CD14-positive monocyte (primary cell): ENCODE measurements around the gene CSRNP3. TPM values are rescaled to one million over a fixed set of nuclear protein-coding genes. Genes with fewer than 3 reads are reported as not detected.
"Not testable (repeated sequence)": the region's sequence is repeated elsewhere in the genome, so short reads cannot be mapped to it uniquely, and the experiment has no call there.

ENCODE experiments used
- DNase-seq, 3 donors: peaks; one replicate each; pipeline ENCODE4 v3.0.0-alpha.2; 2011 to 2022
- H2AFZ ChIP-seq: 2 replicates; pipeline ENCODE4 v1.6.0; 2012; ENCODE audit warnings: mild to moderate bottlenecking, low read depth, low read length, inconsistent platforms; ENCODE audit not compliant: insufficient read depth, poor library complexity, severe bottlenecking
- H3K27ac ChIP-seq, 2 donors: 1 replicate in 1 of 2; 2 replicates in 1 of 2; pipeline ENCODE4 v1.5.1; 2012 to 2013; ENCODE audit warnings: low read length in 2 of 2, control low read depth in 1 of 2, inconsistent platforms in 1 of 2, low read depth in 1 of 2, mild to moderate bottlenecking in 1 of 2
- H3K27me3 ChIP-seq, 2 donors: one replicate each; pipeline versions ENCODE4 v1.6.0 to v1.6.1; 2011 to 2013; ENCODE audit warnings: low read length in 2 of 2; ENCODE audit not compliant: control insufficient read depth in 2 of 2, insufficient read depth in 2 of 2
- H3K36me3 ChIP-seq, 2 donors: replicated peaks in 1 of 2; 1 replicate in 1 of 2; 2 replicates in 1 of 2; pipeline versions ENCODE4 v1.5.1 to v1.6.1; 2012 to 2013; ENCODE audit warnings: low read length in 2 of 2, control low read depth in 1 of 2, inconsistent platforms in 1 of 2, mild to moderate bottlenecking in 1 of 2; ENCODE audit not compliant: insufficient read depth in 2 of 2, control insufficient read depth in 1 of 2
- H3K4me1 ChIP-seq, 2 donors: 1 replicate in 1 of 2; 2 replicates in 1 of 2; pipeline versions ENCODE4 v1.5.1 to v1.6.1; 2012 to 2013; ENCODE audit warnings: low read length in 2 of 2, control low read depth in 1 of 2, inconsistent platforms in 1 of 2, mild to moderate bottlenecking in 1 of 2, moderate library complexity in 1 of 2; ENCODE audit not compliant: insufficient read depth in 2 of 2, control insufficient read depth in 1 of 2
- H3K4me2 ChIP-seq: replicated peaks from 2 replicates; pipeline ENCODE3; 2012; ENCODE audit warnings: low read length, moderate library complexity, mild to moderate bottlenecking; ENCODE audit not compliant: poor library complexity, severe bottlenecking; ENCODE audit errors: extremely low read depth
- H3K4me3 ChIP-seq, 3 experiments: fragments of 200-600 bp in 1 of 3; sonication (generic) in 1 of 3; replicated peaks in 1 of 3; 1 replicate in 2 of 3; 2 replicates in 1 of 3; pipeline ENCODE4 v1.5.1; 2011 to 2013; ENCODE audit warnings: low read length in 3 of 3, mild to moderate bottlenecking in 3 of 3, control low read depth in 2 of 3, low read depth in 2 of 3, inconsistent platforms in 1 of 3, moderate library complexity in 1 of 3
- H3K79me2 ChIP-seq: 2 replicates; pipeline ENCODE4 v1.6.0; 2012; ENCODE audit warnings: mild to moderate bottlenecking, control low read depth, inconsistent platforms, low read length, moderate library complexity; ENCODE audit not compliant: insufficient read depth
- H3K9ac ChIP-seq: 2 replicates; pipeline ENCODE4 v1.6.0; 2017; ENCODE audit warnings: low read length, mild to moderate bottlenecking; ENCODE audit not compliant: insufficient read depth, poor library complexity, severe bottlenecking
- H3K9me3 ChIP-seq, 2 donors: replicated peaks in 1 of 2; 1 replicate in 1 of 2; 2 replicates in 1 of 2; pipeline versions ENCODE4 v1.5.1 to v1.6.1; 2012 to 2013; ENCODE audit warnings: low read length in 2 of 2, control low read depth in 1 of 2; ENCODE audit not compliant: control insufficient read depth in 1 of 2, insufficient read depth in 1 of 2
- H4K20me1 ChIP-seq: 2 replicates; pipeline ENCODE4 v1.6.0; 2012; ENCODE audit warnings: mild to moderate bottlenecking, low read length, control low read depth, moderate library complexity; ENCODE audit not compliant: insufficient read depth
- H3K27ac Mint-ChIP-seq, 7 donors: one replicate each; pipeline ENCODE4 v1.8.0; 2020; ENCODE audit warnings: mild to moderate bottlenecking in 7 of 7, mixed read lengths in 7 of 7, moderate library complexity in 6 of 7, inconsistent platforms in 2 of 7
- H3K27me3 Mint-ChIP-seq, 3 donors: one replicate each; pipeline ENCODE4 v1.8.0; 2021 to 2022; ENCODE audit warnings: low read depth in 3 of 3, mild to moderate bottlenecking in 3 of 3, mixed read lengths in 3 of 3, moderate library complexity in 3 of 3, inconsistent platforms in 1 of 3
- H3K36me3 Mint-ChIP-seq, 2 donors: one replicate each; pipeline ENCODE4 v1.8.0; 2020; ENCODE audit warnings: mixed read lengths in 2 of 2, inconsistent platforms in 1 of 2, mild to moderate bottlenecking in 1 of 2
- H3K4me1 Mint-ChIP-seq: one replicate; pipeline ENCODE4 v1.8.0; 2020; ENCODE audit warnings: mild to moderate bottlenecking, mixed read lengths
- H3K4me3 Mint-ChIP-seq, 2 donors: one replicate each; pipeline ENCODE4 v1.8.0; 2020; ENCODE audit warnings: mild to moderate bottlenecking in 2 of 2, mixed read lengths in 2 of 2, moderate library complexity in 1 of 2
- H3K9me3 Mint-ChIP-seq, 7 donors: one replicate each; pipeline ENCODE4 v1.8.0; 2020 to 2022; ENCODE audit warnings: mixed read lengths in 7 of 7, mild to moderate bottlenecking in 6 of 7, moderate library complexity in 6 of 7, inconsistent platforms in 2 of 7
- whole genome bisulfite sequencing: methylation state at CpG from one replicate; pipeline ENCODE4 v1.1.5; 2013; ENCODE audit warnings: missing lambda C conversion rate; ENCODE audit not compliant: insufficient coverage; 5-methylcytosine and 5-hydroxymethylcytosine counted together
- intact Hi-C, 2 donors: fragments of 100-400 bp; cut with micrococcal nuclease; formaldehyde crosslinking; loops; one replicate each; pipeline versions ENCODE4 v1.15.0 to v1.15.1; 2023
- polyA plus RNA-seq, 3 donors: library from polyadenylated mRNA; depleted of rRNA in 1 of 3; unstranded in 2 of 3; stranded (reverse) in 1 of 3; fragments of 300-500 nt in 2 of 3; fragments of >200 nt in 1 of 3; fragmentation: Illumina TruSeq in 2 of 3; gene quantifications; 1 replicate in 2 of 3; 2 replicates in 1 of 3; pipeline ENCODE4 v1.2.3, GENCODE V29; 2012 to 2021
- TF ChIP-seq, protein P1 (sequence below): fragments of 200-600 bp; IDR thresholded peaks from one replicate; pipeline ENCODE4 v1.8.0; 2022; ENCODE audit warnings: antibody characterized with exemption, mild to moderate bottlenecking

Gene CSRNP3
- polyA plus RNA-seq, 3 donors = not detected

DNA sequence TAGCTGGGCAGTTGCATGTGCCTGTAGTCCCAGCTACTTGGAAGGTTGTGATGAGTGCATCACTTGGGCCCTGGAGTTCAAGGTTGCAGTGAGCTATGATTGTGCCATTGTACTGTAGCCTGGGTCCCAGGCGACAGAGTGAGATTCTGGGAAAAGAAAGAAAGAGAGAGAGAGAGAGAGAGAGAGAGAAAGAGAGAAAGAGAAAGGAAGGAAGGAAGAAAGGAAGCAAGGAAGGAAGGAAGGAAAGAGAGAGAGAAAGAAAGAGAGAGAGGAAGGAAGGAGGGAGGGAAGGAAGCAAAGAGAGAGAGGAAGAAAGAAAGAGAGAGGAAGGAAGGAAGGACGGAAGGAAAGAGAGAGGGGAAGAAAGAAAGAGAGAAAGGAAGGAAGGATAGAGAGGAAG lies 196.1 kb downstream of the CSRNP3 start:
- H3K27ac ChIP-seq = no peak overlapping the region
- no peaks in the 10 kb centered on the region for H4K20me1 ChIP-seq
- Mint-ChIP-seq H3K36me3 (no peaks in the 10 kb centered on the region), H3K4me3 (no peak overlapping the region), H3K4me1 (no peaks in the 10 kb centered on the region), H3K9me3 (peaks cover 4 to 19% (median 14%) of the 10 kb centered on the region in 7 donors), H3K27me3 (peaks cover 0 to 5% (median 2%) of the 10 kb centered on the region in 3 donors), H3K27ac (peak overlapping the region in 1 of 7 donors; percentile 81)
- no peak for DNase-seq
- H3K27me3 ChIP-seq = no peaks in the 10 kb centered on the region
- H3K9me3 ChIP-seq = peaks cover 3 to 5% of the 10 kb centered on the region in 2 donors
- H2AFZ ChIP-seq = no peak overlapping the region
- 100% methylated on average over 2 of the region's 2 CpGs for WGBS
- intact Hi-C loops = no loop called here
- no peaks in the 10 kb centered on the region for H3K36me3 ChIP-seq
- no peak overlapping the region for H3K4me2 ChIP-seq
- H3K9ac ChIP-seq = no peak overlapping the region
- no peaks in the 10 kb centered on the region for H3K4me1 ChIP-seq
- TF ChIP-seq, protein P1, sequence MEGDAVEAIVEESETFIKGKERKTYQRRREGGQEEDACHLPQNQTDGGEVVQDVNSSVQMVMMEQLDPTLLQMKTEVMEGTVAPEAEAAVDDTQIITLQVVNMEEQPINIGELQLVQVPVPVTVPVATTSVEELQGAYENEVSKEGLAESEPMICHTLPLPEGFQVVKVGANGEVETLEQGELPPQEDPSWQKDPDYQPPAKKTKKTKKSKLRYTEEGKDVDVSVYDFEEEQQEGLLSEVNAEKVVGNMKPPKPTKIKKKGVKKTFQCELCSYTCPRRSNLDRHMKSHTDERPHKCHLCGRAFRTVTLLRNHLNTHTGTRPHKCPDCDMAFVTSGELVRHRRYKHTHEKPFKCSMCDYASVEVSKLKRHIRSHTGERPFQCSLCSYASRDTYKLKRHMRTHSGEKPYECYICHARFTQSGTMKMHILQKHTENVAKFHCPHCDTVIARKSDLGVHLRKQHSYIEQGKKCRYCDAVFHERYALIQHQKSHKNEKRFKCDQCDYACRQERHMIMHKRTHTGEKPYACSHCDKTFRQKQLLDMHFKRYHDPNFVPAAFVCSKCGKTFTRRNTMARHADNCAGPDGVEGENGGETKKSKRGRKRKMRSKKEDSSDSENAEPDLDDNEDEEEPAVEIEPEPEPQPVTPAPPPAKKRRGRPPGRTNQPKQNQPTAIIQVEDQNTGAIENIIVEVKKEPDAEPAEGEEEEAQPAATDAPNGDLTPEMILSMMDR = no peak
- H3K79me2 ChIP-seq = no peaks in the 10 kb centered on the region
- H3K4me3 ChIP-seq = no peak overlapping the region

DNA sequence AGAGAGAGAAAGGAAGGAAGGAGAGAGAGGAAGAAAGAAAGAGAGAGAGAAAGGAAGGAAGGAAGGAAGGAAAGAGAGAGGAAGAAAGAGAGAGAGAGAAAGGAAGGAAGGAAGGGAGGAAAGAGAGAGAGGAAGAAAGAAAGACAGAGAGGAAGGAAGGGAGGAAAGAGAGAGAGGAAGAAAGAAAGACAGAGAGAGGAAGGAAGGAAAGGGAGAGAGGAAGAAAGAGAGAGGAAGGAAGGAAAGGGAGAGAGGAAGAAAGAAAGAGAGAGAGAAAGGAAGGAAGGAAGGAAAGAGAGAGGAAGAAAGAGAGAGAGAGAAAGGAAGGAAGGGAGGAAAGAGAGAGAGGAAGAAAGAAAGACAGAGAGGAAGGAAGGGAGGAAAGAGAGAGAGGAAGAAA lies 196.6 kb downstream of the CSRNP3 start:
- H3K9ac ChIP-seq, H3K4me1 ChIP-seq, H4K20me1 ChIP-seq, H3K4me2 ChIP-seq, H3K27ac ChIP-seq, H3K27ac Mint-ChIP-seq, H3K79me2 ChIP-seq, H2AFZ ChIP-seq, H3K4me3 Mint-ChIP-seq, H3K27me3 ChIP-seq, intact Hi-C loops, DNase-seq, H3K27me3 Mint-ChIP-seq, H3K36me3 ChIP-seq, H3K4me3 ChIP-seq, H3K9me3 ChIP-seq, H3K36me3 Mint-ChIP-seq, H3K4me1 Mint-ChIP-seq: not testable (repeated sequence)
- peaks cover 4 to 19% (median 14%) of the 10 kb centered on the region in 7 donors for H3K9me3 Mint-ChIP-seq
